SJCRH30 (cell line): ENCODE data around the gene TMCO1. TPM values are rescaled to one million over a fixed set of nuclear protein-coding genes. Genes with fewer than 3 reads are reported as not detected.
A peak's percentile ranks its signal among the peaks of the same experiment; 100 is the strongest.
"Not testable (repeated sequence)": the region's sequence is repeated elsewhere in the genome, so short reads cannot be mapped to it uniquely, and the experiment has no call there.

ENCODE experiments used
- DNase-seq, 2 experiments: peaks; one replicate each; pipeline ENCODE4 v3.0.0-alpha.2; 2015 to 2020
- H3K27ac ChIP-seq: fragments of 250-450 bp; sonication (Bioruptor Pico); 2 replicates; pipeline ENCODE4 v1.5.1; 2020; ENCODE audit warnings: mild to moderate bottlenecking, moderate library complexity
- H3K27me3 ChIP-seq: fragments of 250-450 bp; sonication (Bioruptor Pico); 2 replicates; pipeline ENCODE4 v1.5.1; 2020; ENCODE audit warnings: mild to moderate bottlenecking, moderate library complexity
- H3K36me3 ChIP-seq: fragments of 250-450 bp; sonication (Bioruptor Pico); 2 replicates; pipeline ENCODE4 v1.5.1; 2020; ENCODE audit warnings: mild to moderate bottlenecking, moderate library complexity
- H3K4me1 ChIP-seq: fragments of 250-450 bp; sonication (Bioruptor Pico); 2 replicates; pipeline ENCODE4 v1.5.1; 2020; ENCODE audit warnings: mild to moderate bottlenecking, moderate library complexity
- H3K4me3 ChIP-seq: fragments of 250-450 bp; sonication (Bioruptor Pico); 2 replicates; pipeline ENCODE4 v1.5.1; 2020; ENCODE audit warnings: mild to moderate bottlenecking, moderate library complexity
- H3K9me3 ChIP-seq: fragments of 250-450 bp; sonication (Bioruptor Pico); replicated peaks from 2 replicates; pipeline ENCODE4 v1.5.1; 2020; ENCODE audit warnings: mild to moderate bottlenecking, moderate library complexity
- total RNA-seq: library from RNA; depleted of rRNA; stranded (reverse); fragments of >200 nt; shearing (Covaris generic); gene quantifications from 2 replicates; pipeline ENCODE4 v1.2.3, GENCODE V29; 2014

Gene TMCO1
- total RNA-seq, 1 experiment from 2014 or later: 82.8 TPM

DNA sequence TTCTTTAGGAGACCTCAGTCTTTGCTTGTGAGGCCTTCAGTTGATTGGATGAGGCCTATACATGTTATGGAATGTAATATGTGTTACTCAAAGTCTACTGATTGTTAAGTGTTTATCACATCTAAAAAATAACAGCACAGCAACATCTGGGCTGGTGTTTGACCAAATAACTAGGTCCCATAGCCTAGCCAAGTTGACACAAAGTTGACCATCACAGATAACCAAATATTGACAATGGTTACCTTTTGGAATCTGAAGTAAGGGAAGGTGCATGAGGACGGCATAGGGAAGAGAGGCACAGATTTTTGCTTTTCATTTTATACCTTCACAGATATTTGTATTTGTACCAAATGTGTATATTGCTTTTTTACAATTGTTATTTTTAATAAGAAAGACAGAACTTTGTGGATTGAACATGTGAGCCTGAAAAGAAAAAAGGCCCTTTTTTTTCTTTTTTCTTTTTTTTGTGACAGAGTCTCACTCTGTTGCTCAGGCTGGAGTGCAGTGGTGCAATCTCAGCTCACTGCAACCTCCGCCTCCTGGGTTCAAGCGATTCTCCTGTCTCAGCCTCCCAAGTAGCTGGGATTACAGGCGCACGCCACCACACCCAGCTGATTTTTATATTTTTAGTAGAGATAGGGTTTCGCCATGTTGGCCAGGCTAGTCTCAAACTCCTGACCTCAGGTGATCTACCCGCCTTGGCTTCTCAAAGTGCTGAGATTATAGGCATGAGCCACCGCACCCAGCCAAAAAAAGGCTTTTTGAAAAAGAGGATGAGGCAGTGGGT lies 52.2 kb downstream of the TMCO1 start:
- not testable (repeated sequence) for H3K9me3 ChIP-seq, DNase-seq, H3K4me3 ChIP-seq, H3K27ac ChIP-seq, H3K36me3 ChIP-seq, H3K4me1 ChIP-seq, H3K27me3 ChIP-seq

DNA sequence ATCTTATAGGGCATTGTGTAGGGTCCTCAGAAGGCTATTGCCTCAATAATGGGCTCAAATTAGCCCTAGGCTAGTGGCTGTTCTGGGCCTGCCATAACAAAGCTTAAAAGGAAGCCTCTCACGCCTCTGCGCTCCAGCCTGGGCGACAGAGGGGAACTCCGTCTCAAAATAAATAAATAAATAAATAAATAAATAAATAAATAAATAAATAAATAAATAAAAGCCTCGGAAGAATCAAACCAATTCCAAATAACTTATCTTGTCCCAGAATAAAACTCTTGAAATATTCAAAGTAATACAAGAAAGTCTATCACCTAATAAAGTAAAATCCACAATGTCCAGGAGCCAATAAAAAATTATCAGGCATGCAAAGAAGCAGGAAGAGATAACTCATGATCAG lies 55.9 kb downstream of the TMCO1 start:
- Histone ChIP-seq H3K9me3 (no peaks in the 10 kb centered on the region), H3K27ac (no peak overlapping the region), H3K27me3 (no peaks in the 10 kb centered on the region), H3K36me3 (no peaks in the 10 kb centered on the region), H3K4me1 (no peaks in the 10 kb centered on the region), H3K4me3 (no peak overlapping the region)
- DNase-seq: no peak

DNA sequence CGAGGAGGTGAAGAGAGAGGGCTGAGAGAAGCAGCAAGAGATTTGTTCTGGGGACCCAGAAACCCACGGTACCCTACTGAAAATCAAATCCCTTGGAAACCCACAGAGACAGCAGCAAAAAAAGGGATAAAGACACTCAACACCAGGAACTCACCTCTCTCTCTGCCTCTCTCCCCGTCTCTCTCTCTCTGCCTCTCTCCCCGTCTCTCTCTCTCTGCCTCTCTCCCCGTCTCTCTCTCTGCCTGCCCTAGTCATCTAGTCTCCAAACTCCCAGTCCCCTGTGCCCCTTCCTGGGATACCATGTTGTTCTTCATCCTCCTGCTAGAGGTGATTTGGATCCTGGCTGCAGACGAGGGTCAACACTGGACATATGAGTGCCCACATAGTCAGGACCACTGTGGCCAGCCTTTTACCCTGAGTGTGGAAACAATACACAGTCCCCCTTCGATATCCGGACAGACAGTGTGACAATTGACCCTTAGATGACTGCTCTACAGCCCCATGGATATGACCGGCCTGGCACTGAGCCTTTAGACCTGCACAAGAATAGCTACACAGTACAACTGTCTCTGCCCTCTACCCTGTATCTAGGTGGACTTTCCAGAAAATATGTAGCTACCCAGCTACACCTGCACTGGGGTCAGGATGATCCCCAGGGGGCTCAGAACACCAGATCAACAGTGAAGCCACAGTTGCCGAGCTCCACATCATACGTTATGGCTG lies 60.5 kb downstream of the TMCO1 start:
- Histone ChIP-seq H3K4me3 (no peak overlapping the region), H3K4me1 (no peaks in the 10 kb centered on the region), H3K27me3 (no peaks in the 10 kb centered on the region), H3K36me3 (no peaks in the 10 kb centered on the region), H3K9me3 (no peaks in the 10 kb centered on the region), H3K27ac (no peak overlapping the region)
- no peak for DNase-seq

DNA sequence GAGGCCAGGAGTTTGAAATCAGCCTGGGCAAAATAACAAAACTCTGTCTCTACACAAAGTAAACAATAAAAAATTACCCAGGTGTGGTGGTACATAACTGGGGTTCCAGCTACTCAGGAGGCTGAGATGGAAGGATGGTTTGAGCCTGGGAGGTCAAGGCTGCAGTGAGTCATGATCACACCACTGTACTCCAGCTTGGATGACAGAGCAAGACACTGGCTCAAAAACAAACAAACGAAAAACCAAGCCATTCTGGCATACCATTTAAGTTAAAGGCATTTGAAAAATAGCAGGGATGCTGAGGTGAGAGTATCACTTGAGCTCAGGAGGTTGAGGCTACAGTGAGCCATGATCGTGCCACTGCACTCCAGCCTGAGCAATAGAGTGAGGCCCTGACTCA lies 65.0 kb downstream of the TMCO1 start:
- no peak for DNase-seq
- Histone ChIP-seq H3K27me3 (no peaks in the 10 kb centered on the region), H3K36me3 (no peaks in the 10 kb centered on the region), H3K9me3 (no peaks in the 10 kb centered on the region), H3K27ac (no peak overlapping the region), H3K4me1 (no peaks in the 10 kb centered on the region), H3K4me3 (no peak overlapping the region)

DNA sequence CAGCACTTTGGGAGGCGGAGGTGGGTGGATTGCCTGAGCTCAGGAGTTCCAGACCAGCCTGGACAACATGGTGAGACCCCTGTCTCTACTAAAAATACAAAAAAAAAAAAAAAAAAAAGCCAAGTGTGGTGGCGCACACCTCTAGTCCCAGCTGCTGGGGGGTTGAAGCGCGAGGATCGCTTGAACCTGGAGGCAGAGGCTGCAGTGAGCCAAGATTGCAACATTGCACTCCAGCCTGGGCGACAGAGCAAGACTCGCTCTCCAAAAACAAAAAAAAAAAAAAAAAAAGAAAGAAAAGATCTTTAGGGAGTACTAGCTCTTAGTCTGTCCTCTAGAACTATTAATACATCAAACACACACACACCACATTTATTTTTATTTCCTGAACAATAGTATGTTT lies 66.7 kb downstream of the TMCO1 start:
- H3K27ac ChIP-seq, H3K36me3 ChIP-seq, H3K4me3 ChIP-seq, H3K4me1 ChIP-seq, H3K27me3 ChIP-seq, H3K9me3 ChIP-seq, DNase-seq: not testable (repeated sequence)

DNA sequence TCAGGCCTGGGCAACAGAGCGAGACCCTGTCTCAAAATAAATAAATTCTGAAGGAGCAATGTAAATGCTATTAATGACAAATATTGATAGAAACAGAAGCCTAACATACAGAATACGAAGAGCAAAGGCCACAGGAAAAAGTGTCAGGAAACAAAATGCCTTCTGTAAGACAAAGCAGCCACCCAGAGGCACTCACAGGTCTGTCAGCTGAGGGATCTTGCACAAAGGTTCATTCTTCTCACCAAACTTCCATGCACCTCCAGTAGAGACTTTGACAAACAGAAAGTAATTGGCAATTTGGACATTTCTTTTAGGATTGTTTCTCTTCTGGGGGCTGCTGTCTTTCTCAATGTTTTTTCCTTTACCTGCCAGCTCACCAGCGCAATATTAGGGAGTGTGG lies 69.1 kb downstream of the TMCO1 start:
- H3K9me3 ChIP-seq: no peaks in the 10 kb centered on the region
- no peak for DNase-seq

DNA sequence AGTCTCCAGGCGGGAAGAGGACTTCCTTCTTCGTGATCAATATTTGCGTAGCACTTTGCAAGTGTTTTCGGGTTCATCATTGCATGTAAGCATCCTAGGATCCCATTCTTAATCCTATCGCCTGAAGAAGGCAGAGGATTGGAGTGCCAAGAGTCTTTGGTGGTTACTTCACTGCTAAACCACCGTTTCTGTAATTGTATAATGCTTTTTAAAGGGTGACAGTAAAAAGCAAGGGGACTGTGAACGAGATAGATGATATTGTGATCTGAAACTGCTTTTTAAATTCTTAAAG lies 70.0 kb downstream of the TMCO1 start:
- Histone ChIP-seq H3K27me3 (no peaks in the 10 kb centered on the region), H3K36me3 (peaks cover 6% of the 10 kb centered on the region; the same call in 1 of the 2 replicates), H3K4me1 (peaks cover 5% of the 10 kb centered on the region), H3K4me3 (peak overlapping the region; percentile 89), H3K9me3 (no peaks in the 10 kb centered on the region), H3K27ac (peak overlapping the region; percentile 88)
- DNase-seq: no peak

More for the DNA sequence above, 69.1 kb downstream of the TMCO1 start:
- Histone ChIP-seq H3K4me3 (no peak overlapping the region), H3K27me3 (no peaks in the 10 kb centered on the region), H3K36me3 (0 out of 2 replicates have a peak, but pooled peaks cover under 1% of the 10 kb centered on the region), H3K27ac (no peak overlapping the region), H3K4me1 (peaks cover 5% of the 10 kb centered on the region)

DNA sequence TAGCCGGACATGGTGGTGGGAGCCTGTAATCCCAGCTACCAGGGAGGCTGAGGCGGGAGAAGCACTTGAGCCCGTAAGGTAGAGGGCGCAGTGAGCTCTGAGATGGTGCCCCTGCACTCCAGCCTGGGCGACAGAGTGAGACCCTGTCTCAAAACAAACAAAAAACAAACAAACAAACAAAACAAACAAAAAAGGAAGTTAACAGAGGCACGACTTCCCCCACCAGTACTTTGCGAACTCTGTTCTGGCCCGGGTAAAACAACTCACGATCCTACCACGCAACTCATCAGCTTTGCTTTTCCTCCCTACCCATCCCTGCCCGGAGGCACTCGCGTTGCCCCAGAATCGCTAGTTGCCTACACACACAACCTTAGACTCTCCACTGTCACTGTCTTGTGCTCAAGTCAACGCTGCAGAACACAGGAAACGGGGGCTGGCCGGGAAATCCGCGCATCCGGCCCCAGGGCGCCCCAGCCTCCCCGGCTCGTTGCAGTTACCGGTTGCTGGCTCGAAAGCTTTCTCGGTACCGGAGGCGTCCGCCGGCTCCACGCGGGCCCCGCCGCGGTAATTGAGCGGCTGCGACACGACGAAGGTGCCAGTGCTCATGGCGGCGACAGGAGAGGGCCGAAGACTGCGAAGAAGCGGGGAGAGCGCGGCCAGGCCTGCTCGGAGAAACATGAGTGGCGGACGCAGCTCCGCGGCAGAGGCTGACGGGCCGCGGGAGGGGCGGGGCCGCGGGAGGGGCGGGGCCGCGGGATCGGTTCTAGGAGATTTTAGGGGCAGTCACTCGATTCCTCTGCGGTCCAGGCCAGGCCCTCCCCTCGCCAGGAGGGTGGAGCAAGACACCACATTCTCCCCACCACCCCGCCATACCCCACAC lies 70.5 kb downstream of the TMCO1 start, which contains the start of gene ALDH9A1:
Gene ALDH9A1 (minus strand): TSS at position 682 of the 880 bp plus-strand sequence. CDS start 4 bp downstream, at position 678.
- Histone ChIP-seq H3K4me3 (peak within 1 kb of the TSS; percentile 89), H3K27me3 (no peaks in the 10 kb centered on the region), H3K27ac (peak within 1 kb of the TSS; percentile 88), H3K4me1 (peaks cover 5% of the 10 kb centered on the region), H3K9me3 (no peaks in the 10 kb centered on the region), H3K36me3 (peaks cover 6% of the 10 kb centered on the region; the same call in 1 of the 2 replicates)
- DNase-seq: peak; percentile 89 to 91

DNA sequence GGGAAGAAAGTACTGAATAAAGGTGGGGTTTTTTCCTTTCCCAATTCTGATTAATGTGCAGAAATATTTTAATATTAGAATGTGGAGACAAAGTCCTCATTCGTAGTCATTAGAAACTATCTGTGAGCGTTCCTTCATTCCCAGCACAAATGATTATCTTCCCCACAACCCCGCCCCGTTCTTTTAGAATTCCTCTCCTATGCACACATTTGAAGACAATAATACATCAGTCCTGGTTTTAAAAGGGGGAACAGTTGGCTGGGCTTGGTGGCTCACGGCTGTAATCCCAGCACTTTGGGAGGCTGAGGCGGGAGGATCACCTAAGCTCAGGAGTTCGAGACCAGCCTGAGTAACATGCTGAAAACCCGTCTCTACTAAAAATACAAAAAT lies 71.2 kb downstream of the TMCO1 start:
- no peak for DNase-seq
- H3K4me1 ChIP-seq: peaks cover 5% of the 10 kb centered on the region
- H3K36me3 ChIP-seq: peaks cover 6% of the 10 kb centered on the region; the same call in 1 of the 2 replicates
- peak overlapping the region; percentile 88 for H3K27ac ChIP-seq
- H3K4me3 ChIP-seq: peak overlapping the region; percentile 89
- no peaks in the 10 kb centered on the region for H3K9me3 ChIP-seq
- no peaks in the 10 kb centered on the region for H3K27me3 ChIP-seq

DNA sequence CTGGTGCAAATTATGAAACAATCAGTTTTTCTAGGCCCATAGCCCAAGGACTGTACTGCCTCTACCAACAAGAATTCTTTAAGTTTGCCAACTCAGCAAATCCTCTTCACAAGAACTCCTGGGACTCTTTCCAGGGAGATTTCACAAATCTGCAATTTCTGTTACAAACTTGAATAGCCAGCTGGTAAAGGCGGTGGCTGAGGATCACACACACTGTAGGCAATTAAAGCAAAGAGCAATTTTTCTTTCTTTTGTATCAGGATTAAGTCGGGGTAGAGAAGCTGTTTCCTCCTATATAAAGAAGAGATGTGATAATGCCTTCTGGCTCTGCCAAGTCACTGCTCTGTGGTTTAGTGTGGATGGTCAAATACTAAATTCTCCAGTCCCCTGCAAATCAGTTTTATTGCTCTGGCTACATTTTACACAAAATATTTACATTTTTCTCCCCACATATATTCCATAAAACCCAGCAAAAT lies 72.0 kb downstream of the TMCO1 start:
- Histone ChIP-seq H3K27ac (no peak overlapping the region), H3K36me3 (peaks cover 6% of the 10 kb centered on the region; the same call in 1 of the 2 replicates), H3K4me1 (peaks cover 5% of the 10 kb centered on the region), H3K4me3 (peak overlapping the region; percentile 89), H3K27me3 (no peaks in the 10 kb centered on the region), H3K9me3 (no peaks in the 10 kb centered on the region)
- peak in 1 of 2 experiments; percentile 15 for DNase-seq

DNA sequence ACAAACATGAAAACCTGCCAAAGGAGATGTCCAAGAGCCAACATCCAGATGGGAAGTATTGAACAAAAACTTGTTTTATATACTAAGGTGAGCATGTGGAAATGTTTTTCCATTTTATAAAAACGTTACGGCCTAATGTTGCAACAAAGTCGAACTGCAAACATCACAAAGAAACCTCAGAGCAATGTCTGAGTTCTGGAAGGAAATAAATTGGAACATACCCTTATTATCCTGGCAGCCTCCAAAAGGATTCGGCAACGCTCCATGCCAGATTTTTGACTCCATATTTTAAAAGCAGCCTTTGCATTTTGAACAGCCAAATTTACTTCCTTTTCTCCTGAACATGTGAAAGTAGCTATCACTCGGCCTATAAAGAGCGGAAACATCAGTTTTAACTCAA lies 73.6 kb downstream of the TMCO1 start:
- Histone ChIP-seq H3K27me3 (no peaks in the 10 kb centered on the region), H3K36me3 (peaks cover 12% of the 10 kb centered on the region), H3K4me3 (no peak overlapping the region), H3K27ac (no peak overlapping the region), H3K9me3 (no peaks in the 10 kb centered on the region), H3K4me1 (peaks cover 5% of the 10 kb centered on the region)
- no peak for DNase-seq

DNA sequence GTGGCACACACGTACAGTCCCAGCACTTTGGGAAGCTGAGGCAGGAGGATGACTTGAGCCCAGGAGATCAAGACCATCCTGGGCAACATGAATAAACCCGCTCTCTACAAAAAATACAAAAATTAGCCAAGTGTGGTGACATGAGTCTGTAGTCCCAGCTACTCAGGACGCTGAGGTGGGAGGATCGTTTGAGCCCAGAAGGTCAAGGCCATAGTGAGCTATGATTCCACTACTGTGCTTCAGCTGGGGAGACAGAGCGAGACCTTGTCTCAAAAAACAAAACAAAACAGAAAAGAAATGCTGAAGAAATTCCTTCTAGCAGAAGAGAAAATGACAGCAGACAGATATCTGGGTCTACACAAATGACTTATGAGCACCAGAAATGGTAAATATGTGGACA lies 80.6 kb downstream of the TMCO1 start:
- H3K9me3 ChIP-seq: no peaks in the 10 kb centered on the region
- H3K27me3 ChIP-seq: no peaks in the 10 kb centered on the region
- no peak overlapping the region for H3K27ac ChIP-seq
- no peak overlapping the region for H3K4me3 ChIP-seq
- H3K4me1 ChIP-seq: no peaks in the 10 kb centered on the region
- no peak for DNase-seq
- H3K36me3 ChIP-seq: peaks cover 38% of the 10 kb centered on the region

DNA sequence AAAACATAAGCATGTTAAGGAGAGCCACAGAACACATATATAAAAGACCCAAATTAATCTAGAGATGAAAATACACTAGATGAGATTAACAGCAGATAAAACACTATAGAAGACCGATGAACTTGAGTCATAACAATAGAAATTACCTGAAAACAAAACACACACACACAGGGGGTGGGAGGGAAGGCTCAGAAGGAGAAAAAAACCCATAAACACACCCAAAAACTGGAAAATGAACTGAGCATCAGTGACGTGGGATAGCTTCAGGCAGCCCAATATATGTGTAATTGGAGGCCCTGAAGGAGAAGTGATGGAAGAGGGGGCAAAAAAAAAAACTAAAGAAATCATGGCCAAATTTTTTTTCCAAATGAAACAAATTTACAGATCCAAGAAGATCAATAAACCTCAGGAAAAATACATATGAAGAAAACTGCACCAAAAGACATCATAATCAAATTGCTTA lies 81.7 kb downstream of the TMCO1 start:
- H3K27me3 ChIP-seq: no peaks in the 10 kb centered on the region
- H3K27ac ChIP-seq: no peak overlapping the region
- no peak overlapping the region for H3K4me3 ChIP-seq
- H3K4me1 ChIP-seq: no peaks in the 10 kb centered on the region
- H3K9me3 ChIP-seq: no peaks in the 10 kb centered on the region
- no peak for DNase-seq
- H3K36me3 ChIP-seq: peaks cover 48% of the 10 kb centered on the region

DNA sequence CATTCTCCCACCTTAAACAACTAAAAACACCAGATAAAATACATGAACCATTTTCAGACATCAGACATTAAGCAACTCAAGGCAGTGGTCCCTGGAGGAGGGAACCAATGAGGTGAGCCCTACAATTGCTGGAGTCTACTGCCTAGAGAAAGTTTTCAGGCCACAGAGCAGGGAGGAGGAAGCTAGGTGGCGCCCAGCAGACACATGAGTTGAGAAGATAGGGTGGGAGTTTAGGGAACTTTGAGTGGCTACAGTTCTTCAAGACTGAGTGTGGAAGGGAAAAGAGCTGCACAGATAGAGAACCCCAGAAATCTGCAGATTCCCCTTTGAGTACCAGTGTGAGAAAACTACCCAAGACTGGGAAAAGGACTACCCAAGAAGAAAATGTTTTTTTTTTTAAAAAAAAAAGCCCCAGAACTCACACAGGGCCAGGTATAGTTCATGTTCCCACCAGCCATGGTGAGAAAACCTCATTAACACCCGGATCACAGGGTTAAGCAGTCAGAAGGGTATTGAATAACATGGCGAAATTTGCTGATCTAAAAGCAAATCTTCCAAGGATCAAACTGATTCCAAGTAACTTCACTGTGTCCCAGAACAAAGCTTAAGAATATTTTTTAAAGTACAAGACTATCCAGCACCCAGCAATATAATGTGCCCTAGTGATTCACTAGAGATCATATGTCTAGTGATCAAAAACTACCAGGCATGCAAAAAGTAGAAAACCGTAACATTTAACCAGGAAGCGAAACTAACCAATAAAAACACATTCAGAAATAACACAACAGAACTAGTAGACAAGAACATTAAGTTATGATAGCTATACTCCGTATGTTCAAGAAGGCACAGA lies 82.3 kb downstream of the TMCO1 start:
- peaks cover 55% of the 10 kb centered on the region for H3K36me3 ChIP-seq
- no peaks in the 10 kb centered on the region for H3K27me3 ChIP-seq
- H3K4me1 ChIP-seq: no peaks in the 10 kb centered on the region
- H3K4me3 ChIP-seq: no peak overlapping the region
- no peak overlapping the region for H3K27ac ChIP-seq
- no peaks in the 10 kb centered on the region for H3K9me3 ChIP-seq
- no peak for DNase-seq
